Measurements from ENCODE around the gene FKBP6. TPM values are rescaled to one million over a fixed set of nuclear protein-coding genes. Genes with fewer than 3 reads are reported as not detected.

Gene FKBP6
- total RNA-seq, 6 experiments from 2014 or later, result not detected

Small RNA genes within 50 kb of the gene (small RNA-seq; reads per million reads assigned to genes)
- gene RF00019, result 0 reads per million in 2 experiments
- 0 reads per million in 2 experiments for gene RNU6-1080P

Other genes starting within 250 kb of the FKBP6 start
- gene SPDYE9, start 242.1 kb upstream of the FKBP6 start, total RNA-seq, result not detected
- 10 to 100 TPM in 2 of 6 experiments, 1 to 10 TPM in 4; 7.5 to 16.8 (median 9.2) TPM for gene NSUN5, start 19.3 kb upstream of the FKBP6 start, total RNA-seq
- under 1 TPM in 2 of 6 experiments, not detected in 4; 0.11 to 0.56 TPM for gene TRIM50, start 79 bp upstream of the FKBP6 start, total RNA-seq
- under 1 TPM in 2 of 6 experiments, not detected in 4; 0.09 to 0.27 TPM for gene FZD9, start 105.6 kb downstream of the FKBP6 start, total RNA-seq
- 10 to 100 TPM; 19.3 to 26.2 (median 25.0) TPM for gene BAZ1B, start 194.1 kb downstream of the FKBP6 start, total RNA-seq
- gene BCL7B, start 229.5 kb downstream of the FKBP6 start, total RNA-seq, result 10 to 100 TPM; 19.3 to 45.6 (median 21.3) TPM

Data from right lobe of liver (tissue), 5 donors.